ENCODE data around the gene NXPE1.
"Not testable (repeated sequence)": the region's sequence is repeated elsewhere in the genome, so short reads cannot be mapped to it uniquely, and the experiment has no call there.

GRCh38 chr11:114603151-114603550, 43.5 kb upstream of the NXPE1 start:
- TF ChIP-seq TAF1 (IDR thresholded peaks at IDR 0.05; ENCODE audit: low read depth, low read length); POLR2A (IDR thresholded peaks at IDR 0.05; ENCODE audit: low read depth, low read length); POLR2AphosphoS5 (IDR thresholded peaks at IDR 0.05; ENCODE audit: low read depth, low read length); SPI1 (IDR thresholded peaks at IDR 0.05; ENCODE audit: low read depth, low read length); POU2F2 (IDR thresholded peaks at IDR 0.05; ENCODE audit: low read depth, low read length); PAX5 (IDR thresholded peaks at IDR 0.05; ENCODE audit: insufficient read depth, low read length, severe bottlenecking): not testable (repeated sequence)

All from GM12891 (cell line).